ENCODE measurements around the gene NDUFA7. TPM values are rescaled to one million over a fixed set of nuclear protein-coding genes. Genes with fewer than 3 reads are reported as not detected.

Gene NDUFA7
- total and polyA plus RNA-seq, 2 donors (not counting 1 experiment from before 2014, with no cell fraction given): 28.6 to 71.7 TPM

GRCh38 chr19:8329996-8330395, 8.8 kb upstream of the NDUFA7 start:
- Histone ChIP-seq H3K79me2 (ENCODE audit: control insufficient read depth, insufficient read depth, low read length) (no peaks in the 10 kb centered on the region), H3K27me3 (replicated peaks in 1 of 4; ENCODE audit: control extremely low read depth in 1 of 4, control insufficient read depth in 3 of 4, insufficient read depth in 4 of 4, low read length in 3 of 4) (peaks cover 0 to 19% (median 8%) of the 10 kb centered on the region in 4 experiments), H3K36me3 (replicated peaks in 1 of 2; ENCODE audit: control extremely low read depth in 1 of 2, control insufficient read depth in 1 of 2, extremely low read depth in 1 of 2, insufficient read depth in 2 of 2, low read length in 1 of 2) (no peaks in the 10 kb centered on the region), H3K4me2 (replicated peaks; ENCODE audit: low read depth, low read length, poor library complexity, severe bottlenecking) (no peak overlapping the region), H3K27ac (ENCODE audit: low read length in 2 of 2) (no peak overlapping the region), H2AFZ (ENCODE audit: insufficient read depth, low read depth, low read length, poor library complexity, severe bottlenecking) (no peak overlapping the region), H3K9me3 (ENCODE audit: control extremely low read depth in 1 of 3, control insufficient read depth in 2 of 3, insufficient read depth in 1 of 3, low read length in 2 of 3) (peaks cover 0 to 6% (median 0%) of the 10 kb centered on the region in 3 donors), H3K4me3 (ENCODE audit: control extremely low read depth in 1 of 5, extremely low read depth in 1 of 5, insufficient read depth in 1 of 5, low read depth in 2 of 5, low read length in 4 of 5) (no peak overlapping the region), H3K4me1 (ENCODE audit: control insufficient read depth in 2 of 2, insufficient read depth in 2 of 2, low read length in 2 of 2) (peaks cover 1 to 9% of the 10 kb centered on the region in 2 donors), H3K9ac (ENCODE audit: low read length) (no peak overlapping the region), H4K20me1 (ENCODE audit: control insufficient read depth, insufficient read depth, low read length, poor library complexity, severe bottlenecking) (no peaks in the 10 kb centered on the region)
- 79% methylated on average over 3 of the region's 3 CpGs for WGBS (ENCODE audit: insufficient coverage)
- no peak overlapping the region for H3K4me3 Mint-ChIP-seq
- H3K4me1 Mint-ChIP-seq: peaks cover 2% of the 10 kb centered on the region
- intact Hi-C loops (cut with micrococcal nuclease): no loop called here
- POLR2A ChIA-PET: interaction anchor here (1.1 kb wide), 1 partner anchor 9 kb away, joined by 3 read pairs; the partner anchor contains the start of genes NDUFA7 and RPS28
- CTCF ChIA-PET: no interaction called here
- no peak overlapping the region for H3K27ac Mint-ChIP-seq
- TF ChIP-seq CTCF (IDR thresholded peaks at IDR 0.05) (no peak), EZH2 (IDR thresholded peaks at IDR 0.05; ENCODE audit: borderline replicate concordance, insufficient read depth, low read depth, low read length, poor library complexity, severe bottlenecking) (no peak)
- DNase-seq: no peak
- ATAC-seq (ENCODE audit: low read depth): no peak
- no peaks in the 10 kb centered on the region for H3K27me3 Mint-ChIP-seq
- H3K9me3 Mint-ChIP-seq (ENCODE audit: insufficient read depth): no peaks in the 10 kb centered on the region

GRCh38 chr19:8325454-8325853, 4.3 kb upstream of the NDUFA7 start:
- peaks cover 0 to 20% of the 10 kb centered on the region in 2 experiments for H3K36me3 ChIP-seq (replicated peaks in 1 of 2; ENCODE audit: control extremely low read depth in 1 of 2, control insufficient read depth in 1 of 2, extremely low read depth in 1 of 2, insufficient read depth in 2 of 2, low read length in 1 of 2)
- CTCF ChIA-PET: interaction anchor here (0.7 kb wide), 1 partner anchor 254 kb away, joined by 3 read pairs; no protein-coding TSS in a partner anchor
- Mint-ChIP-seq H3K4me1 (peaks cover 29% of the 10 kb centered on the region), H3K27ac (no peak overlapping the region), H3K27me3 (no peaks in the 10 kb centered on the region), H3K4me3 (no peak overlapping the region), H3K9me3 (ENCODE audit: insufficient read depth) (no peaks in the 10 kb centered on the region)
- no peak overlapping the region for H3K4me2 ChIP-seq (replicated peaks; ENCODE audit: low read depth, low read length, poor library complexity, severe bottlenecking)
- no peak overlapping the region for H3K27ac ChIP-seq (ENCODE audit: low read length in 2 of 2)
- DNase-seq: no peak
- peaks cover 0 to 3% (median 2%) of the 10 kb centered on the region in 4 experiments for H3K27me3 ChIP-seq (replicated peaks in 1 of 4; ENCODE audit: control extremely low read depth in 1 of 4, control insufficient read depth in 3 of 4, insufficient read depth in 4 of 4, low read length in 3 of 4)
- no peak for ATAC-seq (ENCODE audit: low read depth)
- no peak overlapping the region for H3K4me3 ChIP-seq (ENCODE audit: control extremely low read depth in 1 of 5, extremely low read depth in 1 of 5, insufficient read depth in 1 of 5, low read depth in 2 of 5, low read length in 4 of 5)
- peaks cover 13 to 29% of the 10 kb centered on the region in 2 donors for H3K4me1 ChIP-seq (ENCODE audit: control insufficient read depth in 2 of 2, insufficient read depth in 2 of 2, low read length in 2 of 2)
- no peak for TF ChIP-seq EZH2 (IDR thresholded peaks at IDR 0.05; ENCODE audit: borderline replicate concordance, insufficient read depth, low read depth, low read length, poor library complexity, severe bottlenecking)
- no peak for TF ChIP-seq CTCF (IDR thresholded peaks at IDR 0.05)
- H2AFZ ChIP-seq (ENCODE audit: insufficient read depth, low read depth, low read length, poor library complexity, severe bottlenecking): no peak overlapping the region
- POLR2A ChIA-PET: interaction anchor here (0.7 to 1.7 kb wide), 3 partner anchors 9 to 810 kb away, joined by 3 to 8 read pairs (median 5); no protein-coding TSS in a partner anchor
- no peaks in the 10 kb centered on the region for H3K9me3 ChIP-seq (ENCODE audit: control extremely low read depth in 1 of 3, control insufficient read depth in 2 of 3, insufficient read depth in 1 of 3, low read length in 2 of 3)
- intact Hi-C loops (cut with micrococcal nuclease): no loop called here
- H3K9ac ChIP-seq (ENCODE audit: low read length): no peak overlapping the region
- peaks cover 8% of the 10 kb centered on the region for H4K20me1 ChIP-seq (ENCODE audit: control insufficient read depth, insufficient read depth, low read length, poor library complexity, severe bottlenecking)
- 100% methylated on average over 1 of the region's 3 CpGs for WGBS (ENCODE audit: insufficient coverage)
- peaks cover 32% of the 10 kb centered on the region for H3K79me2 ChIP-seq (ENCODE audit: control insufficient read depth, insufficient read depth, low read length)
